IPS-18c (cell line): ENCODE results near the gene LMNB1.
"Not testable (repeated sequence)": the region's sequence is repeated elsewhere in the genome, so short reads cannot be mapped to it uniquely, and the experiment has no call there.

Experiments used
- H3K4me3 ChIP-seq: 2 replicates; pipeline ENCODE4 v1.7.0; 2013; ENCODE audit warnings: low read depth, mild to moderate bottlenecking, low read length, moderate library complexity; ENCODE audit not compliant: insufficient read depth
- H3K9me3 ChIP-seq: one replicate; pipeline ENCODE4 v1.6.1; 2013; ENCODE audit warnings: mild to moderate bottlenecking, low read length, moderate library complexity; ENCODE audit not compliant: control insufficient read depth, insufficient read depth

Gene LMNB1

GRCh38 chr5:126776499-126777256 is at the start of gene LMNB1:
TSS of gene LMNB1 (plus strand) at chr5:126777136. CDS start at chr5:126777509, 373 bp downstream.
- H3K4me3 ChIP-seq, result peak within 1 kb of the TSS; percentile 98
- H3K9me3 ChIP-seq, result no peaks in the 10 kb centered on the region

- H3K9me3 ChIP-seq, result no peaks in the 10 kb centered on the region
These were observed 44.2 kb upstream of the LMNB1 start for GRCh38 chr5:126732716-126733115.

DNA sequence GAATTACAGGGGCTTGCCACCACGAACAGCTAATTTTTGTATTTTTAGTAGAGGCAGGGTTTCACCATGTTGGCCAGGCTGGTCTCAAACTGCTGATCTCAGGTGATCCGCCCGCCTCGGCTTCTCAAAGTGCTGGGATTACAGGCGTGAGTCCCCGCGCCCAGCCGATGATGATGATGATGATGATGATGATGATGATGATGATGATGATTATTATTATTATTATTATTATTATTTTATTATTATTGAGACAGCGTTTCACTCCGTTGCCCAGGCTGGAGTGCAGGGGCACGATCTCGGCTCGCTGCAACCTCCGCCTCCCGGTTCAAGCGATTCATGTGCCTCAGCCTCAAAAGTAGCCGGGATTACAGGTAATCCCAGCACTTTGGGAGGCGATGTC is 42.4 kb upstream of the LMNB1 start:
- H3K9me3 ChIP-seq, H3K4me3 ChIP-seq: not testable (repeated sequence)

More at GRCh38 chr5:126732716-126733115, 44.2 kb upstream of the LMNB1 start:
- no peak overlapping the region for H3K4me3 ChIP-seq

GRCh38 chr5:126736141-126736540 is 40.8 kb upstream of the LMNB1 start:
- no peaks in the 10 kb centered on the region for H3K9me3 ChIP-seq
- H3K4me3 ChIP-seq, result no peak overlapping the region

GRCh38 chr5:126741361-126741760 is 35.6 kb upstream of the LMNB1 start:
- H3K4me3 ChIP-seq, result no peak overlapping the region
- no peaks in the 10 kb centered on the region for H3K9me3 ChIP-seq

DNA sequence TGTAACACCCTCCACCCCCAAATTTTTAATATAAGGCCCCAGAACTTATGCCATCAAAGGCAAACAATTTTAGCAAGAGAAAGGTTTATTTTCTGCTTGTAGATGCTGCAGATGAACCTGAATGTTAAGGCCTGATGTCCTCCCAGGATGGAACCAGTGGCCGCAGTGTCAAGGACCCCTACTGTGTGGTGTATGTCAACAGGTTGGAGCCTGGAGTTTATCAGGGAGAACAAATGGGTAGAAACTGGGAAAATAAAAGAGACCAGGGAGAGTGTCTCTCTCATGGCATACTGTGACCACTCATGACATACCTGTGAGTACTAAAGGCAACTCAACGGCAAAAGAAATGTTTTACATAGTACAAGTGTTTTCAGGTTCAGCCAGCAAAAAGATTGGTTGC is 34.5 kb upstream of the LMNB1 start:
- Histone ChIP-seq H3K9me3 (no peaks in the 10 kb centered on the region), H3K4me3 (no peak overlapping the region)

GRCh38 chr5:126744836-126745235 is 32.1 kb upstream of the LMNB1 start:
- Histone ChIP-seq H3K9me3 (no peaks in the 10 kb centered on the region), H3K4me3 (no peak overlapping the region)

GRCh38 chr5:126745259-126745992 is 31.5 kb upstream of the LMNB1 start:
- H3K4me3 ChIP-seq, result no peak overlapping the region

GRCh38 chr5:126746290-126746689 is 30.6 kb upstream of the LMNB1 start:
- Histone ChIP-seq H3K4me3 (no peak overlapping the region), H3K9me3 (no peaks in the 10 kb centered on the region)

More at GRCh38 chr5:126745259-126745992, 31.5 kb upstream of the LMNB1 start:
- H3K9me3 ChIP-seq, result no peaks in the 10 kb centered on the region

DNA sequence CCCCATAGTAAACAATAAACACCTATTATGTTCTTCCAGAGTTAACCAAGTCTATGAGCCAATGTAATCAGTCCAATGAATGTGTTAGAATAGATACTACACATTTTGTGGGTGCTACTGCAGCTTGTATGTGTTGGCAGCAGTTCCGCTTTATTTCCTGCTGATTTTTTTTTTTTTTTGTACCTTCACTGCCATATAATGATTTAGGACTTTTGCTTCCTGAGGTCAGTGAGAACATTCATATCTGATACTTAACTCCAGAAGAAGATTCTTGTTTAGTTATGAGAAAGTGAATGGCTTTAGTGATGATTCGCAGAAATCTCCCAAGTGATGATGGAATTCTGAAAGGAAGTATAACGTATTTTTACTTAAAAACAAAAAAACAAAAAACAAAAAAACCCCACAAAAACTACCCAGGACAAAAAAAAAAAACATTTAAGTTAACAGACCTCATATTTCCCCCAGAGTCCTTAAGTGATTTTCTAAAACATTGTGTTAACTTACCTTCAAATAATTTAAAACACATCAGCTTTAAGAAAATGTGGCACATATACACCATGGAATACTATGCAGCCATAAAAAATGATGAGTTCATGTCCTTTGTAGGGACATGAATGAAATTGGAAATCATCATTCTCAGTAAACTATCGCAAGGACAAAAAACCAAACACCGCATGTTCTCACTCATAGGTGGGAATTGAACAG is 24.7 kb upstream of the LMNB1 start:
- H3K9me3 ChIP-seq, result no peaks in the 10 kb centered on the region
- H3K4me3 ChIP-seq, result no peak overlapping the region

GRCh38 chr5:126753227-126753626 is 23.7 kb upstream of the LMNB1 start:
- H3K9me3 ChIP-seq, result no peaks in the 10 kb centered on the region

GRCh38 chr5:126754609-126755008 is 22.3 kb upstream of the LMNB1 start:
- no peaks in the 10 kb centered on the region for H3K9me3 ChIP-seq
- no peak overlapping the region for H3K4me3 ChIP-seq

More at GRCh38 chr5:126753227-126753626, 23.7 kb upstream of the LMNB1 start:
- no peak overlapping the region for H3K4me3 ChIP-seq

DNA sequence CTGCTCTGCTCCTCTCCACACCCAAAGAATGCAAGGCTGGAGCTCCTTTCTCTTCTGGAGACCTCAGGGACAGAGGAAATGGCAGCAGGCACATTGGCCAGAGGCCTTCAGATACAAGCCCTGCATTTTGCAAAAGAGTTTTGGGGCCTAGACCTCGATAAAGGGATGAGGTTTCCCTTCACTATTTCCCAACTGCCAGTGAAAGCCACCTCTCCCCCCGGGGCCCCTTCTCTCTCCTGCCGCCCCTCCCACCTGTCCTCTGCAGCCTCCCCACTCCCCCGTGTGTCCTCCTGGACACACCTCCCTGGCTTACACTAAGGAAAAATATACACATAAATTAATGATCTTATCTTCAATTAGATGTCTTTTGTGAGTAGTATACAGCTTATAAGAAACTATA is 21.3 kb upstream of the LMNB1 start:
- Histone ChIP-seq H3K9me3 (no peaks in the 10 kb centered on the region), H3K4me3 (no peak overlapping the region)

- no peaks in the 10 kb centered on the region for H3K9me3 ChIP-seq
- no peak overlapping the region for H3K4me3 ChIP-seq
These were observed 19.1 kb upstream of the LMNB1 start for GRCh38 chr5:126757713-126758357.

DNA sequence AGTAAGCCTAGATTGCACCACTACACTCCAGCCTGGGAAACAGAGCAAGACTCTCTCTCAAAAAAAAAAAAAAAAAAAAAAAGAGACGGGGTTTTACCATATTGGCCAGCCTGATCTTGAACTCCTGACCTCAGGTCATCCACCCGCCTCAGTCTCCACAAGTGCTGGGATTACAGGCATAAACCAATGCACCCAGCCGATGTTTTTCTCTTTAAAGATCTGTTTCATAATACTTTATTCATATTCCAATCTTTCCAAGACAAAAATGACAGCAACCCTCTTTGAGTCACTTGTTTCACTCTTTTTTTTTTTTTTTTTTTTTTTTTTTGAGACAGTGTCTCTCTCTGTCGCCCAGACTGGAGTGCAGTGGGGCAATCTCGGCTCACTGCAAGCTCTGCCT is 13.6 kb upstream of the LMNB1 start:
- Histone ChIP-seq H3K4me3 (no peak overlapping the region), H3K9me3 (no peaks in the 10 kb centered on the region)

- no peaks in the 10 kb centered on the region for H3K9me3 ChIP-seq
- no peak overlapping the region for H3K4me3 ChIP-seq
These were observed 7.2 kb upstream of the LMNB1 start for GRCh38 chr5:126769703-126770102.

DNA sequence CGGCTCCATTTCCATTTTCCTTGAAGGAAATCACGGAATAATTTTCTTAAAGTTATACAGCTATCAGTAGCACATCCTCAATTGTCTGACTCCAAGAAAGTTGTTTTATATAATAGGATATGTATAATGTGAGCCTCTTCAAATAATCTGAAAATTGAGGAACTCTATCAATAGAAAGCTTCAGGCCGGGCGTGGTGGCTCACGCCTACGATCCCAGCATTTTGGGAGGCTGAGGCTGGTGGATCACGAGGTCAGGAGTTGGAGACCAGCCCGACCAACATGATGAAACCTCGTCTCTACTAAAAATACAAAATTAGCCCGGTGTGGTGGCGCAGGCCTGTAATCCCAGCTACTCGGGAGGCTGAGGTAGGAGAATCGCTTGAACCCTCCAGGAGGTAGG is 3.4 kb upstream of the LMNB1 start:
- not testable (repeated sequence) for H3K4me3 ChIP-seq, H3K9me3 ChIP-seq
